Gastrocnemius medialis (tissue), 4 donors: ENCODE data around the gene CREB3L4. TPM values are rescaled to one million over a fixed set of nuclear protein-coding genes. Genes with fewer than 3 reads are reported as not detected.

Experiments used
- ATAC-seq, 2 donors: fragments of 150-250 bp; one replicate each; pipeline ENCODE4 v1.9.1; 2016
- DNase-seq, 2 donors: peaks; one replicate each; pipeline ENCODE4 v3.0.0-alpha.2; 2019
- H3K27ac ChIP-seq, 4 donors: fragments of 200-600 bp; sonication (generic); 1 replicate in 1 of 4; 2 replicates in 3 of 4; pipeline ENCODE4 v1.5.1; 2016 to 2018; ENCODE audit warnings: mild to moderate bottlenecking in 2 of 4, moderate library complexity in 1 of 4
- H3K27me3 ChIP-seq, 3 donors: fragments of 200-600 bp; sonication (generic) in 2 of 3; 1 replicate in 1 of 3; 2 replicates in 2 of 3; pipeline versions ENCODE4 v1.5.1 to v1.6.0; 2016 to 2019; ENCODE audit warnings: mild to moderate bottlenecking in 1 of 3, moderate library complexity in 1 of 3
- H3K36me3 ChIP-seq, 2 donors: fragments of 200-600 bp; sonication (generic) in 1 of 2; one replicate each; pipeline ENCODE4 v1.5.1; 2017 to 2018
- H3K4me1 ChIP-seq, 2 donors: fragments of 200-600 bp; sonication (generic) in 1 of 2; one replicate each; pipeline ENCODE4 v1.5.1; 2016 to 2017; ENCODE audit warnings: mild to moderate bottlenecking in 2 of 2
- H3K4me3 ChIP-seq, 4 donors: fragments of 200-600 bp; sonication (generic) in 3 of 4; 1 replicate in 1 of 4; 2 replicates in 3 of 4; pipeline ENCODE4 v1.5.1; 2016 to 2019; ENCODE audit warnings: mild to moderate bottlenecking in 2 of 4
- H3K9me3 ChIP-seq, 3 donors: fragments of 200-600 bp; sonication (generic) in 2 of 3; 1 replicate in 1 of 3; 2 replicates in 2 of 3; pipeline ENCODE4 v1.5.1; 2016 to 2019
- POLR2A ChIP-seq, 2 donors: fragments of 450-650 bp; IDR thresholded peaks; one replicate each; pipeline ENCODE4 v1.6.1; 2017; ENCODE audit warnings: antibody characterized with exemption in 2 of 2, mild to moderate bottlenecking in 2 of 2, moderate library complexity in 2 of 2
- in situ Hi-C, 4 donors: fragments of 200-750 bp; cut with MboI; loops; one replicate each; pipeline versions ENCODE4 v1.15.0 to v1.8.0; 2017; ENCODE audit warnings: low sequenced_read_pairs in 4 of 4
- intact Hi-C: fragments of 100-400 bp; cut with DNase I; formaldehyde crosslinking; loops from one replicate; pipeline ENCODE4 v1.15.1; 2023; ENCODE audit warnings: low total_unique reads
- total RNA-seq, 4 donors: library from RNA; depleted of rRNA; stranded (reverse); fragments of >200 nt; gene quantifications; one replicate each; pipeline versions ENCODE4 v1.1.0 to v1.2.3, GENCODE V29; 2016
- TF ChIP-seq, protein P1 (sequence below), 5 experiments: fragments of 450-650 bp in 3 of 5; fragments of 200-600 bp in 2 of 5; sonication (generic) in 2 of 5; IDR thresholded peaks in 4 of 5; conservative IDR thresholded peaks in 1 of 5; 1 replicate in 4 of 5; 2 replicates in 1 of 5; pipeline ENCODE4 v1.5.1; 2016 to 2019; ENCODE audit warnings: antibody characterized with exemption in 5 of 5, mild to moderate bottlenecking in 3 of 5, moderate library complexity in 3 of 5

CREB3L4 gene
- total RNA-seq, 4 donors from 2014 or later: 4.5 to 7.9 (median 5.7) TPM

DNA sequence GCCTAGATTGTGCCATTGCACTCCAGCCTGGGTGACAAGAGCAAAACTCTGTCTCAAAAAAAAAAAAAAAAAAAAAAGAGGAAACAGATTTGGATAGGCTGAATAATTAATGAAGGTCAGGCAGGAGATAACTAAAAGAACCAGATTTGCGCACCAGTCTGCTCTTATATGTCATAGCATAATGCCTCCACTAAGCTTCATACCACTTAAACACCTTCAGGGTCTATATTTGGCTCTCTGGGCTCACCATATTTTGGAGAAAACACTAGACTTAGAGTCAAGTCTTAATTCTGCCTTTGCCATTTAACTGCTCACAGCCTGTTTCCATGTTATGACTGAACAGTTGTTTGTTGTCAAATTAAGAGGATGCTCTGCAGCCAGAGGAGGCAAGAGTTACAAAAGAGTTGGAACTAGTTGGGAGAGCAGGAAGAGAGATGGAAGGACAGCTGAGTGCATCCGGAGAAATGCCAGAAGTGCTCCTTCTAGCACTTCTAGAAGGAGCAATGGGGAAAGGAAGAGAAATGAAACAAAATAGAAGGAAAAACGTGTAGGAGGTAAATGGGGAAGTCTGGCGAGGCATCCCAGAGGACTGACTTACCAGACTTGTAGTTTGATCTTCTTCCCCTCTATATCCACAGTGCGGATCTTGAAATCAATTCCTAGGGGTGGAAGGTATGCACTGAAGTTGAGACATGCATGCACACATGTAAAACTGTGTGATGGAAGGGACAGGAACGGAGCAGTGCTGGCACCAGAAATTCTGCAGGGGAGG, 16.6 kb downstream of the CREB3L4 start:
- Histone ChIP-seq H3K27ac (peak overlapping the region in 3 of 4 donors; percentile 80 to 88 (median 88)), H3K9me3 (no peaks in the 10 kb centered on the region), H3K27me3 (no peaks in the 10 kb centered on the region), H3K36me3 (no peaks in the 10 kb centered on the region), H3K4me3 (no peak overlapping the region), H3K4me1 (peaks cover 7% of the 10 kb centered on the region in 2 donors)
- no peak for ATAC-seq
- TF ChIP-seq POLR2A (IDR thresholded peaks at IDR 0.05): no peak
- TF ChIP-seq, protein P1, sequence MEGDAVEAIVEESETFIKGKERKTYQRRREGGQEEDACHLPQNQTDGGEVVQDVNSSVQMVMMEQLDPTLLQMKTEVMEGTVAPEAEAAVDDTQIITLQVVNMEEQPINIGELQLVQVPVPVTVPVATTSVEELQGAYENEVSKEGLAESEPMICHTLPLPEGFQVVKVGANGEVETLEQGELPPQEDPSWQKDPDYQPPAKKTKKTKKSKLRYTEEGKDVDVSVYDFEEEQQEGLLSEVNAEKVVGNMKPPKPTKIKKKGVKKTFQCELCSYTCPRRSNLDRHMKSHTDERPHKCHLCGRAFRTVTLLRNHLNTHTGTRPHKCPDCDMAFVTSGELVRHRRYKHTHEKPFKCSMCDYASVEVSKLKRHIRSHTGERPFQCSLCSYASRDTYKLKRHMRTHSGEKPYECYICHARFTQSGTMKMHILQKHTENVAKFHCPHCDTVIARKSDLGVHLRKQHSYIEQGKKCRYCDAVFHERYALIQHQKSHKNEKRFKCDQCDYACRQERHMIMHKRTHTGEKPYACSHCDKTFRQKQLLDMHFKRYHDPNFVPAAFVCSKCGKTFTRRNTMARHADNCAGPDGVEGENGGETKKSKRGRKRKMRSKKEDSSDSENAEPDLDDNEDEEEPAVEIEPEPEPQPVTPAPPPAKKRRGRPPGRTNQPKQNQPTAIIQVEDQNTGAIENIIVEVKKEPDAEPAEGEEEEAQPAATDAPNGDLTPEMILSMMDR (IDR thresholded peaks at IDR 0.05 in 4 of 5, conservative IDR thresholded peaks at IDR 0.05 in 1 of 5): no peak
- in situ Hi-C loops (loop anchor here (10.0 to 25.0 kb wide), 6 partner anchors 60 to 472 kb away; partner anchors contain the start of genes ILF2 (in 2 of the 4), SNAPIN (in 2 of the 4), GATAD2B (in 1 of the 4) and NPR1 (in 1 of the 4)), intact Hi-C loops (no loop called here)
- no peak for DNase-seq

DNA sequence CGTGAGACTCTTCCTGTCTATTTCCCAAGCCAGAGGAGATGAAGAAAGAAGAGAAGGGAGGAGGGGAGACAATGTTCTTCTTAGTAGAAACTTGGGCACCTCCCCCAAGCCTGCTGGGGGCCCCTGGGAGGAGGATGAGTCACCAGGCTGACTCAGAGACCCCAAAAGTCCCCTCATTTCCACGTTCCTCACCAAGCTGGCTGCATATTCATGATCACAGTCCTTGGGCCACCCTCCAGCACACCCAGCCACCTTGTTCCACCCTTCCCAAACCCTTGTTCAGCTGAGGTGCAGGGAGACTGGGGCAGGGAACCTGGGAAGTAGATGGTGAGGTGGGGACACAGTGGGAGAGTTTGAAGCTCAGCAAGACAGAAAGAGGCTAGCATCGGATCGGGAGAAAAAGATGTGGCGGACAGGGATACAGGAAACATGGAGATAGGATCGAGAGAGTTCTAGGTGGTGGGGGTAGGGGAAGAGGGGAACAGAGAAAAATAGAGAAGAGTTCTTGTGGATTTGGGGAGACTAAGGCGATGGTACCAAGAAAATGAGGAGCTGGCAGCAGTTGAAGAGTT, 17.7 kb downstream of the CREB3L4 start:
- Histone ChIP-seq H3K36me3 (no peaks in the 10 kb centered on the region), H3K4me1 (peaks cover 7% of the 10 kb centered on the region in 2 donors), H3K9me3 (no peaks in the 10 kb centered on the region), H3K27me3 (no peaks in the 10 kb centered on the region), H3K27ac (peak overlapping the region; percentile 80 to 89 (median 88)), H3K4me3 (peak overlapping the region; percentile 59 to 66 (median 63))
- ATAC-seq: peak in 1 of 2 donors; percentile 13
- intact Hi-C loops (loop anchor here (5.0 kb wide), 2 partner anchors 63 to 418 kb away; partner anchors contain the start of genes GATAD2B and S100A2), in situ Hi-C loops (loop anchor here (5.0 to 25.0 kb wide), 9 partner anchors 38 to 473 kb away; partner anchors contain the start of genes ILF2 (in 2 of the 4), SNAPIN (in 2 of the 4), DENND4B (in 1 of the 4) and GATAD2B (in 1 of the 4))
- TF ChIP-seq POLR2A (IDR thresholded peaks at IDR 0.05): no peak
- TF ChIP-seq, protein P1 (IDR thresholded peaks at IDR 0.05 in 4 of 5, conservative IDR thresholded peaks at IDR 0.05 in 1 of 5): no peak
- peak in 1 of 2 donors; percentile 58 for DNase-seq

- no peaks in the 10 kb centered on the region for H3K27me3 ChIP-seq
- H3K36me3 ChIP-seq: no peaks in the 10 kb centered on the region
- H3K4me3 ChIP-seq: peak within 1 kb of the TSS; percentile 59 to 66 (median 63)
- ATAC-seq (peak; percentile 59 to 63), DNase-seq (peak; percentile 78 to 82)
- H3K9me3 ChIP-seq: no peaks in the 10 kb centered on the region
- intact Hi-C loops: loop anchor here (1.0 to 5.0 kb wide), 5 partner anchors 19 to 419 kb away; partner anchors contain the start of genes CREB3L4, DENND4B, GATAD2B and S100A2
- H3K4me1 ChIP-seq: peaks cover 7% of the 10 kb centered on the region in 2 donors
- TF ChIP-seq, protein P1 (IDR thresholded peaks at IDR 0.05 in 4 of 5, conservative IDR thresholded peaks at IDR 0.05 in 1 of 5): no peak
- peak; percentile 33 to 39 for TF ChIP-seq POLR2A (IDR thresholded peaks at IDR 0.05)
- in situ Hi-C loops: loop anchor here (5.0 to 25.0 kb wide), 9 partner anchors 39 to 474 kb away; partner anchors contain the start of genes ILF2 (in 2 of the 4), SNAPIN (in 2 of the 4), DENND4B (in 1 of the 4) and GATAD2B (in 1 of the 4)
- H3K27ac ChIP-seq: peak within 1 kb of the TSS; percentile 80 to 89 (median 88)
Measured at GRCh38 chr1:153985941-153986761, 18.4 kb downstream of the CREB3L4 start, which contains the start of gene RAB13. TSS of gene RAB13 (minus strand) at chr1:153986339. CDS start at chr1:153986236, 103 bp downstream.

- Histone ChIP-seq H3K27ac (peak overlapping the region in 2 of 4 donors; percentile 80 to 89), H3K4me3 (no peak overlapping the region), H3K36me3 (peaks cover 0 to 13% of the 10 kb centered on the region in 2 donors), H3K4me1 (peaks cover 19 to 22% of the 10 kb centered on the region in 2 donors), H3K27me3 (no peaks in the 10 kb centered on the region), H3K9me3 (no peaks in the 10 kb centered on the region)
- in situ Hi-C loops: loop anchor here (5.0 to 25.0 kb wide), 9 partner anchors 40 to 475 kb away; partner anchors contain the start of genes ILF2 (in 2 of the 4), SNAPIN (in 2 of the 4), DENND4B (in 1 of the 4) and GATAD2B (in 1 of the 4)
- intact Hi-C loops: loop anchor here (5.0 kb wide), 2 partner anchors 65 to 420 kb away; partner anchors contain the start of genes GATAD2B and S100A2
- TF ChIP-seq POLR2A (IDR thresholded peaks at IDR 0.05): no peak
- TF ChIP-seq, protein P1 (IDR thresholded peaks at IDR 0.05 in 4 of 5, conservative IDR thresholded peaks at IDR 0.05 in 1 of 5): no peak
- ATAC-seq (no peak), DNase-seq (no peak)
Measured at GRCh38 chr1:153987621-153988020, 19.9 kb downstream of the CREB3L4 start.
